ENCODE measurements around the gene CCL1. TPM values are rescaled to one million over a fixed set of nuclear protein-coding genes. Genes with fewer than 3 reads are reported as not detected.

CCL1 gene
- total and polyA plus RNA-seq, 3 experiments from 2014 or later, result 52.8 to 55.3 TPM; not detected in 1

DNA sequence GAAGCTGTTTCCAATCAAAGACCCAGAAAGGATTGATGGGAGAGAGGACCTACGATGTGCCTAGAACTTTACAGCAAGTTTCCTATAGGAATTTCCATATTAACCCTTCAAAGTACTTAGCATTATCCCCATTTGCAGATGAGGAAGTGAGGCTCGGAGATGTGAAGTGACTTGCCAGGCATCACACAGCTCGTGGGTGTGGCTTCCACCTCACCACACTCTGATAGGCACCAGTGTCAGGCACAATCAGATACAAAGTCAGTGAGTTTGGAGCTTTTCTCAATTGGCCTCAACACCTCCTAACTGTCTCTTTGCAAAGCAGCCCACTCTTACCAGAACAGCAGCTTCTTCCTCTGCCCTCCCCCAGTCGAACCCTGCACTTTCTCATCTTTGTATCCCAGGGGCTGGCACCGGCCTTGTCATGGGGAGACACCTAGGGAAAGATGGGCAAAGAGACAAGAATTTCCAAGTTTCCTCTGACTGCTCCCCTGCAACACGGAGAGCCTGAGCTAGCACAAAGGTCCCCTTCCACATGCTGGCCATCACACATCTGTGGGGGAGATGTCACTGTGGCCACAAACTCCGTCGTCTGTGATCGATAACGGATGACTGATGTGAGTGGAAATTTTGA, 37.4 kb upstream of the CCL1 start:
- Histone ChIP-seq H3K27me3 (ENCODE audit: insufficient read depth, low read length, poor library complexity, severe bottlenecking) (no peaks in the 10 kb centered on the region), H3K9me3 (ENCODE audit: low read length) (no peaks in the 10 kb centered on the region), H3K4me3 (ENCODE audit: low read length) (no peak overlapping the region), H3K4me1 (ENCODE audit: insufficient read depth, low read length) (no peaks in the 10 kb centered on the region), H3K36me3 (ENCODE audit: insufficient read depth, low read length) (no peaks in the 10 kb centered on the region), H3K27ac (ENCODE audit: low read depth, low read length) (no peak overlapping the region)
- CTCF ChIA-PET, result no interaction called here
- no peaks in the 10 kb centered on the region for H3K4me1 Mint-ChIP-seq
- H3K27ac Mint-ChIP-seq, result no peak overlapping the region
- no peak for DNase-seq
- no peaks in the 10 kb centered on the region for H3K9me3 Mint-ChIP-seq
- H3K27me3 Mint-ChIP-seq, result peaks cover 4 to 7% of the 10 kb centered on the region in 2 donors
- POLR2A ChIA-PET, result interaction anchor here (0.6 kb wide), 1 partner anchor 9 kb away, joined by 3 read pairs; no protein-coding TSS in a partner anchor
- H3K4me3 Mint-ChIP-seq, result no peak overlapping the region
- no peaks in the 10 kb centered on the region for H3K36me3 Mint-ChIP-seq

- H3K4me1 Mint-ChIP-seq, result no peaks in the 10 kb centered on the region
- no peaks in the 10 kb centered on the region for H3K9me3 Mint-ChIP-seq
- H3K36me3 Mint-ChIP-seq, result no peaks in the 10 kb centered on the region
- Histone ChIP-seq H3K4me3 (ENCODE audit: low read length) (no peak overlapping the region), H3K27me3 (ENCODE audit: insufficient read depth, low read length, poor library complexity, severe bottlenecking) (no peaks in the 10 kb centered on the region), H3K27ac (ENCODE audit: low read depth, low read length) (no peak overlapping the region), H3K36me3 (ENCODE audit: insufficient read depth, low read length) (no peaks in the 10 kb centered on the region), H3K4me1 (ENCODE audit: insufficient read depth, low read length) (no peaks in the 10 kb centered on the region), H3K9me3 (ENCODE audit: low read length) (no peaks in the 10 kb centered on the region)
- DNase-seq, result no peak
- ChIA-PET POLR2A (no interaction called here), CTCF (no interaction called here)
- peaks cover 4 to 9% of the 10 kb centered on the region in 2 donors for H3K27me3 Mint-ChIP-seq
- H3K27ac Mint-ChIP-seq, result no peak overlapping the region
- no peak overlapping the region for H3K4me3 Mint-ChIP-seq
Measured at GRCh38 chr17:34399725-34400124, 36.7 kb upstream of the CCL1 start.

GRCh38 chr17:34398990-34399389, 36.0 kb upstream of the CCL1 start:
- no peaks in the 10 kb centered on the region for H3K4me1 ChIP-seq (ENCODE audit: insufficient read depth, low read length)
- POLR2A ChIA-PET, result no interaction called here
- no peak overlapping the region for H3K27ac ChIP-seq (ENCODE audit: low read depth, low read length)

GRCh38 chr17:34397265-34397664, 34.2 kb upstream of the CCL1 start:
- Mint-ChIP-seq H3K4me1 (no peaks in the 10 kb centered on the region), H3K9me3 (no peaks in the 10 kb centered on the region), H3K27ac (no peak overlapping the region), H3K4me3 (no peak overlapping the region), H3K27me3 (peaks cover 6 to 10% of the 10 kb centered on the region in 2 donors), H3K36me3 (no peaks in the 10 kb centered on the region)
- CTCF ChIA-PET, result no interaction called here
- Histone ChIP-seq H3K4me1 (ENCODE audit: insufficient read depth, low read length) (no peaks in the 10 kb centered on the region), H3K4me3 (ENCODE audit: low read length) (no peak overlapping the region), H3K36me3 (ENCODE audit: insufficient read depth, low read length) (no peaks in the 10 kb centered on the region), H3K9me3 (ENCODE audit: low read length) (no peaks in the 10 kb centered on the region), H3K27ac (ENCODE audit: low read depth, low read length) (no peak overlapping the region), H3K27me3 (ENCODE audit: insufficient read depth, low read length, poor library complexity, severe bottlenecking) (no peaks in the 10 kb centered on the region)
- POLR2A ChIA-PET, result no interaction called here
- no peak for DNase-seq

More at GRCh38 chr17:34398990-34399389, 36.0 kb upstream of the CCL1 start:
- Mint-ChIP-seq H3K36me3 (no peaks in the 10 kb centered on the region), H3K4me3 (no peak overlapping the region), H3K27me3 (peaks cover 6 to 10% of the 10 kb centered on the region in 2 donors), H3K4me1 (no peaks in the 10 kb centered on the region), H3K9me3 (no peaks in the 10 kb centered on the region), H3K27ac (no peak overlapping the region)
- no peak for DNase-seq
- Histone ChIP-seq H3K36me3 (ENCODE audit: insufficient read depth, low read length) (no peaks in the 10 kb centered on the region), H3K27me3 (ENCODE audit: insufficient read depth, low read length, poor library complexity, severe bottlenecking) (no peaks in the 10 kb centered on the region), H3K4me3 (ENCODE audit: low read length) (no peak overlapping the region), H3K9me3 (ENCODE audit: low read length) (no peaks in the 10 kb centered on the region)
- CTCF ChIA-PET, result no interaction called here

GRCh38 chr17:34393401-34393800, 30.4 kb upstream of the CCL1 start:
- H3K9me3 ChIP-seq (ENCODE audit: low read length), result no peaks in the 10 kb centered on the region
- H3K27ac Mint-ChIP-seq, result no peak overlapping the region
- no peak overlapping the region for H3K27ac ChIP-seq (ENCODE audit: low read depth, low read length)
- peaks cover 2 to 13% of the 10 kb centered on the region in 2 donors for H3K27me3 Mint-ChIP-seq
- H3K36me3 ChIP-seq (ENCODE audit: insufficient read depth, low read length), result no peaks in the 10 kb centered on the region
- H3K9me3 Mint-ChIP-seq, result no peaks in the 10 kb centered on the region
- H3K4me1 Mint-ChIP-seq, result peaks cover 4 to 8% (median 5%) of the 10 kb centered on the region in 3 donors
- ChIA-PET CTCF (no interaction called here), POLR2A (no interaction called here)
- H3K4me1 ChIP-seq (ENCODE audit: insufficient read depth, low read length), result no peaks in the 10 kb centered on the region
- H3K4me3 Mint-ChIP-seq, result no peak overlapping the region
- H3K27me3 ChIP-seq (ENCODE audit: insufficient read depth, low read length, poor library complexity, severe bottlenecking), result no peaks in the 10 kb centered on the region
- no peaks in the 10 kb centered on the region for H3K36me3 Mint-ChIP-seq
- H3K4me3 ChIP-seq (ENCODE audit: low read length), result no peak overlapping the region
- no peak for DNase-seq

DNA sequence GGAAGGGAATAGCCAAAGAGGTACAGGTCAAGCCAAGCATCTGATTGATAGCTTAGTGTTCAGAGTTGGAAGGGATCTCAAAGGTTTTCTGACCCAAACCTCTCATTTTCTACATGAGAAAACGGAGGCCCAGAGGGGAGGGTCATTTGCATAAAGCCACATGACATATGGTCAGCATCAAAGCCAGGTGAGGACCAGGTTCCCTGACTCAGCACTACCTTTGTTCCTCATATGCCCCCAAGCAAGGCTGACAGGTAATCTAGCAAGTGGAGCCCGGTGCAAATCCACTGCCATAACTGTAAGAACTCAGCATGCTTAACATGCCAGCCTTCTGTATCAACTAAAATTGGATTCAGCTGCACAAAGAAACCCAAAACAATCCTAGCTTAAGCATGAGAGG, 28.2 kb upstream of the CCL1 start:
- POLR2A ChIA-PET, result interaction anchor here (0.6 kb wide), 1 partner anchor 9 kb away, joined by 3 read pairs; no protein-coding TSS in a partner anchor

GRCh38 chr17:34390649-34391048, 27.6 kb upstream of the CCL1 start:
- H3K27ac ChIP-seq (ENCODE audit: low read depth, low read length), result no peak overlapping the region
- no peaks in the 10 kb centered on the region for H3K27me3 ChIP-seq (ENCODE audit: insufficient read depth, low read length, poor library complexity, severe bottlenecking)
- H3K36me3 Mint-ChIP-seq, result no peaks in the 10 kb centered on the region
- H3K9me3 Mint-ChIP-seq, result no peaks in the 10 kb centered on the region
- H3K27ac Mint-ChIP-seq, result no peak overlapping the region
- no peaks in the 10 kb centered on the region for H3K4me1 ChIP-seq (ENCODE audit: insufficient read depth, low read length)
- no peaks in the 10 kb centered on the region for H3K36me3 ChIP-seq (ENCODE audit: insufficient read depth, low read length)
- H3K4me1 Mint-ChIP-seq, result peaks cover 4 to 8% (median 5%) of the 10 kb centered on the region in 3 donors
- no peak for DNase-seq
- H3K27me3 Mint-ChIP-seq, result peaks cover 5 to 23% of the 10 kb centered on the region in 2 donors
- CTCF ChIA-PET, result no interaction called here
- POLR2A ChIA-PET, result no interaction called here
- no peaks in the 10 kb centered on the region for H3K9me3 ChIP-seq (ENCODE audit: low read length)
- no peak overlapping the region for H3K4me3 ChIP-seq (ENCODE audit: low read length)
- H3K4me3 Mint-ChIP-seq, result peak overlapping the region in 1 of 7 donors; percentile 33

More for the DNA sequence above, 28.2 kb upstream of the CCL1 start:
- peaks cover 4 to 8% (median 5%) of the 10 kb centered on the region in 3 donors for H3K4me1 Mint-ChIP-seq
- Histone ChIP-seq H3K9me3 (ENCODE audit: low read length) (no peaks in the 10 kb centered on the region), H3K4me1 (ENCODE audit: insufficient read depth, low read length) (no peaks in the 10 kb centered on the region), H3K36me3 (ENCODE audit: insufficient read depth, low read length) (no peaks in the 10 kb centered on the region), H3K4me3 (ENCODE audit: low read length) (no peak overlapping the region), H3K27ac (ENCODE audit: low read depth, low read length) (no peak overlapping the region), H3K27me3 (ENCODE audit: insufficient read depth, low read length, poor library complexity, severe bottlenecking) (no peaks in the 10 kb centered on the region)
- no peak for DNase-seq
- H3K36me3 Mint-ChIP-seq, result no peaks in the 10 kb centered on the region
- CTCF ChIA-PET, result no interaction called here
- no peak overlapping the region for H3K27ac Mint-ChIP-seq
- peaks cover 5 to 17% of the 10 kb centered on the region in 2 donors for H3K27me3 Mint-ChIP-seq
- no peak overlapping the region for H3K4me3 Mint-ChIP-seq
- no peaks in the 10 kb centered on the region for H3K9me3 Mint-ChIP-seq

DNA sequence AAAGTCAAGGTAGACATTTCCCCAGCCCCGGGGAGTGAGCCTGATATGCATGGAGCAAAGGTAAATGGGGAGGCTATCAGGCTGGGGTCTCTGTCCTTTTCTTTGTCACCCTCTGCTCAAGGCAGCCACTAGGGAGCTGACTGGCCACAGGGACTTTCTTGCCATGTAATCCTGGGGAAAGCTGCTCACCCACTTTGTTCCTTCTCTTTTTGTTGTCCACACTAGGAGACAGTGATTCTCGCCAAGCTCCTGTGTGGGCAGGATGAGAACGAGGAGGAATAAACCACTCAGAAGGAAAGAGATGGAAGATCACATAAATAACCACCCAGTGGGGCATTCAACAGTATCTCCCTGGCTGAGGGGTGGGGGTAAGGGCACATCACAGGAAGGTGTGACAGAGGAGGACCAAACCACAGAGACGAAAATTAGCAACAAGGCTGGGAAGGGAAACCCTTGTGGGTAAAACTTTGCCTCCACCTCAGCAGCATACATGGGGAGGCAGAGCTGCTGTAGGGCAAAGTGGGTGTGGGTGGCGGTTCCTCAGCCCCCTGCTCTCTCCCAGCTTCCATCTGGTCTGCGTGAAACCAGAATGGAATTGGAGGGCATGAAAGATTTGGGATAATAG, 26.2 kb upstream of the CCL1 start:
- Mint-ChIP-seq H3K4me3 (no peak overlapping the region), H3K4me1 (peaks cover 4 to 8% (median 5%) of the 10 kb centered on the region in 3 donors), H3K9me3 (no peaks in the 10 kb centered on the region), H3K27ac (peak overlapping the region in 2 of 8 donors; percentile 61 to 88), H3K36me3 (no peaks in the 10 kb centered on the region), H3K27me3 (peaks cover 6 to 29% of the 10 kb centered on the region in 2 donors)
- H3K27ac ChIP-seq (ENCODE audit: low read depth, low read length), result no peak overlapping the region
- no peaks in the 10 kb centered on the region for H3K9me3 ChIP-seq (ENCODE audit: low read length)
- H3K4me1 ChIP-seq (ENCODE audit: insufficient read depth, low read length), result no peaks in the 10 kb centered on the region
- H3K4me3 ChIP-seq (ENCODE audit: low read length), result no peak overlapping the region
- H3K27me3 ChIP-seq (ENCODE audit: insufficient read depth, low read length, poor library complexity, severe bottlenecking), result no peaks in the 10 kb centered on the region
- no peaks in the 10 kb centered on the region for H3K36me3 ChIP-seq (ENCODE audit: insufficient read depth, low read length)
- no peak for DNase-seq
- CTCF ChIA-PET, result no interaction called here
- POLR2A ChIA-PET, result no interaction called here

All from CD8-positive, alpha-beta memory T cell (primary cell).